ENCODE measurements around the gene ATXN1. TPM values are rescaled to one million over a fixed set of nuclear protein-coding genes. Genes with fewer than 3 reads are reported as not detected.
A peak's percentile ranks its signal among the peaks of the same experiment; 100 is the strongest.

ATXN1 gene
- total RNA-seq, 1 experiment from 2014 or later: 27.0 TPM

DNA sequence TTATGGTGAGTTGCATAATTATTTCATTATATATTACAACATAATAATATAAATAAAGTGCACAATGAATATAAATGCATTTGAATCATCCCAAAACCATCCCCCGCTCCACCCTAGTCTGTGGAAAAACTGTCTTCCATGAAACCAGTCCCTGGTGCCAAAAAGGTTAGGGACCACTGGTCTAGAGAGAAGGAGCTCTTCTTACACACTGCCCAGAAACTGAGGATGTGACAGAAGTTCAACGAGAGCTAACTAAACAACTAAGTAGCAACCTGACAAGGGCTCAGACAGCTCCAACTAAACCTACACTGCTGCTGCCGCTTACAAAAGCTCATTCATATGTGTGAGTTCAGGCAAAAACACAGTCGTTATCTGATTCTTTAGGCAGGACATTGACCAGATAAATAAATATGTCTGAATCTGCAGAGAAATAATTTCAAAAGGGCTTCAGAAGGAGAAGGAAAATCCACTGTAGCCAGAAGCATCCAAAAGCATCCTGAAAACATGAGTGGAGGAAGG is 125.9 kb downstream of the ATXN1 start:
- H3K4me1 ChIP-seq (ENCODE audit: insufficient read depth, low read length): peaks cover 49% of the 10 kb centered on the region
- no peak overlapping the region for H2AFZ ChIP-seq (ENCODE audit: low read length)
- no peaks in the 10 kb centered on the region for H3K36me3 ChIP-seq (ENCODE audit: low read depth, low read length)
- no peaks in the 10 kb centered on the region for H3K9me2 ChIP-seq (replicated peaks; ENCODE audit: low read length)
- POLR2A ChIA-PET (ENCODE audit: unreplicated experiment): no interaction called here
- H3K27me3 ChIP-seq (ENCODE audit: low read length): no peaks in the 10 kb centered on the region
- ATAC-seq (no peak), DNase-seq (no peak)
- H3F3A ChIP-seq (ENCODE audit: low read length, unreplicated experiment): no peaks in the 10 kb centered on the region
- H3K79me2 ChIP-seq (ENCODE audit: low read length): no peaks in the 10 kb centered on the region
- BruUV-seq (replicated peaks): no TSS peak
- peak overlapping the region; percentile 73 for H3K4me2 ChIP-seq (ENCODE audit: low read length)
- CTCF ChIA-PET: no interaction called here
- H3K9ac ChIP-seq (ENCODE audit: low read length): peak overlapping the region; percentile 59; the same call in 1 of the 2 replicates
- H3K9me3 ChIP-seq (ENCODE audit: low read length): no peaks in the 10 kb centered on the region
- H3K27ac ChIP-seq (ENCODE audit: low read length): peak overlapping the region; percentile 91
- intact Hi-C loops (cut with micrococcal nuclease): loop anchor here (5.0 kb wide), 1 partner anchor 77 kb away; no protein-coding TSS in a partner anchor
- H3K4me3 ChIP-seq (ENCODE audit: low read length): peak overlapping the region; percentile 43; the same call in 1 of the 2 replicates
- TF ChIP-seq EZH2phosphoT487 (IDR thresholded peaks at IDR 0.05; ENCODE audit: borderline replicate concordance, low read length) (no peak), EZH2 (IDR thresholded peaks at IDR 0.05; ENCODE audit: low read length, unreplicated experiment) (no peak)
- TF ChIP-seq, protein P1, sequence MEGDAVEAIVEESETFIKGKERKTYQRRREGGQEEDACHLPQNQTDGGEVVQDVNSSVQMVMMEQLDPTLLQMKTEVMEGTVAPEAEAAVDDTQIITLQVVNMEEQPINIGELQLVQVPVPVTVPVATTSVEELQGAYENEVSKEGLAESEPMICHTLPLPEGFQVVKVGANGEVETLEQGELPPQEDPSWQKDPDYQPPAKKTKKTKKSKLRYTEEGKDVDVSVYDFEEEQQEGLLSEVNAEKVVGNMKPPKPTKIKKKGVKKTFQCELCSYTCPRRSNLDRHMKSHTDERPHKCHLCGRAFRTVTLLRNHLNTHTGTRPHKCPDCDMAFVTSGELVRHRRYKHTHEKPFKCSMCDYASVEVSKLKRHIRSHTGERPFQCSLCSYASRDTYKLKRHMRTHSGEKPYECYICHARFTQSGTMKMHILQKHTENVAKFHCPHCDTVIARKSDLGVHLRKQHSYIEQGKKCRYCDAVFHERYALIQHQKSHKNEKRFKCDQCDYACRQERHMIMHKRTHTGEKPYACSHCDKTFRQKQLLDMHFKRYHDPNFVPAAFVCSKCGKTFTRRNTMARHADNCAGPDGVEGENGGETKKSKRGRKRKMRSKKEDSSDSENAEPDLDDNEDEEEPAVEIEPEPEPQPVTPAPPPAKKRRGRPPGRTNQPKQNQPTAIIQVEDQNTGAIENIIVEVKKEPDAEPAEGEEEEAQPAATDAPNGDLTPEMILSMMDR (conservative IDR thresholded peaks at IDR 0.05; ENCODE audit: low read depth, low read length): no peak
- no peaks in the 10 kb centered on the region for H4K20me1 ChIP-seq (ENCODE audit: low read length)

DNA sequence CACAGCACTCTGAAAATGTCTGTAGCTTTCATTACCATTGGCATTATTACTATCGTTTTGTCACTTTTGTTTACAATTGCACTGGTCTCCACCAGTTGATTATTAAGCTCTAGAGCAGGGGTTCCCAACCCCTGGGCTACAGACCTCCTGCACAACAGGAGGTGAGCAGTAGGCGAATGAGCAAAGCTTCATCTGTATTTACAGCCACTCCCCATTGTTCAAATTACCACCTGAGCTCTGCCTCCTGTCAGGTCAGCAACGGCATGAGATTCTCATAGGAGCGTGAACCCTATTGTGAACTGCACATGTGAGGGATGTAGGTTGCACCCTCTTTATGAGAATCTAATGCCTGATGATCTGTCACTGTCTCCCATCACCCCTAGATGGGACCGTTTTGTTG is 126.4 kb downstream of the ATXN1 start:
- POLR2A ChIA-PET (ENCODE audit: unreplicated experiment): no interaction called here

DNA sequence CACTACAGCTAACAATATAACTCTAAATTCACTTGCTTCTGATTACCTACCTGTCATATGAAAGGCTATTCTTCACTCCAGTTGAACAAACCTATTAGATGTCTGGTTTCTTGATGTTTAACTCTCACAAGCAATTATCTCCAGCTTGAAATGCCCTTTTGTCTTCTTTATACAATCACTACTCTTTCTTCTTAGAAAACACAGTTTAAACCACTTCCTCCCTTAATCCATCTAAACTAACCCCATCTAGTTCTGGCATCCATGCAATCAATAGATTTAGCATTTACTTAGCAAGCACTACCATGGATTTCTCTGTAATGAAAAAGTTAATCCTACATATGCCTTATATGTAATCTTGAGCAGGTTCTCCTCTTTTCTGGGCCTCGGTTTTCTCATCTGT is 127.3 kb downstream of the ATXN1 start:
- H3K4me3 ChIP-seq (ENCODE audit: low read length): no peak overlapping the region
- no TSS peak for BruUV-seq (replicated peaks)

More for the DNA sequence above, 126.4 kb downstream of the ATXN1 start:
- H2AFZ ChIP-seq (ENCODE audit: low read length): no peak overlapping the region
- no peak for DNase-seq
- no peak overlapping the region for H3K4me3 ChIP-seq (ENCODE audit: low read length)
- no peaks in the 10 kb centered on the region for H3K9me3 ChIP-seq (ENCODE audit: low read length)
- H3K36me3 ChIP-seq (ENCODE audit: low read depth, low read length): no peaks in the 10 kb centered on the region
- no peaks in the 10 kb centered on the region for H3K79me2 ChIP-seq (ENCODE audit: low read length)
- no peaks in the 10 kb centered on the region for H4K20me1 ChIP-seq (ENCODE audit: low read length)
- peaks cover 50% of the 10 kb centered on the region for H3K4me1 ChIP-seq (ENCODE audit: insufficient read depth, low read length)
- no peaks in the 10 kb centered on the region for H3K9me2 ChIP-seq (replicated peaks; ENCODE audit: low read length)
- intact Hi-C loops (cut with micrococcal nuclease): loop anchor here (5.0 kb wide), 1 partner anchor 77 kb away; no protein-coding TSS in a partner anchor
- H3K27ac ChIP-seq (ENCODE audit: low read length): no peak overlapping the region
- no peaks in the 10 kb centered on the region for H3F3A ChIP-seq (ENCODE audit: low read length, unreplicated experiment)
- no peak overlapping the region for H3K4me2 ChIP-seq (ENCODE audit: low read length)
- CTCF ChIA-PET: no interaction called here
- TF ChIP-seq EZH2phosphoT487 (IDR thresholded peaks at IDR 0.05; ENCODE audit: borderline replicate concordance, low read length): no peak
- ATAC-seq: no peak
- BruUV-seq (replicated peaks): no TSS peak
- no peak overlapping the region for H3K9ac ChIP-seq (ENCODE audit: low read length)
- no peaks in the 10 kb centered on the region for H3K27me3 ChIP-seq (ENCODE audit: low read length)

More for the DNA sequence above, 127.3 kb downstream of the ATXN1 start:
- H3K36me3 ChIP-seq (ENCODE audit: low read depth, low read length): no peaks in the 10 kb centered on the region
- no peaks in the 10 kb centered on the region for H3K9me3 ChIP-seq (ENCODE audit: low read length)
- no peaks in the 10 kb centered on the region for H4K20me1 ChIP-seq (ENCODE audit: low read length)
- H3K27ac ChIP-seq (ENCODE audit: low read length): no peak overlapping the region
- H3K79me2 ChIP-seq (ENCODE audit: low read length): no peaks in the 10 kb centered on the region
- peaks cover 42% of the 10 kb centered on the region for H3K4me1 ChIP-seq (ENCODE audit: insufficient read depth, low read length)
- no peak overlapping the region for H2AFZ ChIP-seq (ENCODE audit: low read length)
- no peak overlapping the region for H3K4me2 ChIP-seq (ENCODE audit: low read length)
- intact Hi-C loops (cut with micrococcal nuclease): no loop called here
- no peak overlapping the region for H3K9ac ChIP-seq (ENCODE audit: low read length)
- no peaks in the 10 kb centered on the region for H3K9me2 ChIP-seq (replicated peaks; ENCODE audit: low read length)
- ATAC-seq (no peak), DNase-seq (no peak)
- H3F3A ChIP-seq (ENCODE audit: low read length, unreplicated experiment): no peaks in the 10 kb centered on the region
- ChIA-PET CTCF (no interaction called here), POLR2A (ENCODE audit: unreplicated experiment) (no interaction called here)
- TF ChIP-seq EZH2phosphoT487 (IDR thresholded peaks at IDR 0.05; ENCODE audit: borderline replicate concordance, low read length) (no peak), EZH2 (IDR thresholded peaks at IDR 0.05; ENCODE audit: low read length, unreplicated experiment) (no peak)
- TF ChIP-seq, protein P1 (conservative IDR thresholded peaks at IDR 0.05; ENCODE audit: low read depth, low read length): no peak
- no peaks in the 10 kb centered on the region for H3K27me3 ChIP-seq (ENCODE audit: low read length)

Measured in PC-3 (cell line).